ENCODE results near the gene PFKFB2.

PFKFB2 gene

GRCh38 chr1:207022996-207023679 is 29.9 kb upstream of the PFKFB2 start:
- DNase-seq = no peak

GRCh38 chr1:207024202-207025145 is 28.6 kb upstream of the PFKFB2 start:
- no peak for DNase-seq

- no peak for DNase-seq
Observed at GRCh38 chr1:207025146-207025880, 27.8 kb upstream of the PFKFB2 start.

GRCh38 chr1:207026104-207026534 is 27.0 kb upstream of the PFKFB2 start:
- DNase-seq = no peak

GRCh38 chr1:207027206-207027777 is 25.8 kb upstream of the PFKFB2 start:
- DNase-seq = no peak

GRCh38 chr1:207027921-207028320 is 25.2 kb upstream of the PFKFB2 start:
- no peak for DNase-seq

GRCh38 chr1:207028884-207029650 is 24.0 kb upstream of the PFKFB2 start:
- no peak for DNase-seq

GRCh38 chr1:207029701-207030521 is 23.2 kb upstream of the PFKFB2 start:
- no peak for DNase-seq

GRCh38 chr1:207030522-207031009 is 22.5 kb upstream of the PFKFB2 start:
- DNase-seq = no peak

GRCh38 chr1:207031016-207031415 is 22.1 kb upstream of the PFKFB2 start:
- DNase-seq = no peak

GRCh38 chr1:207031632-207032264 is 21.3 kb upstream of the PFKFB2 start:
- DNase-seq = no peak

GRCh38 chr1:207032528-207033017 is 20.5 kb upstream of the PFKFB2 start, which contains the start of gene C1orf116:
C1orf116 (minus strand) TSS chr1:207032756; CDS start chr1:207027598, 5,158 bp downstream.
- DNase-seq = no peak

- no peak for DNase-seq
Observed at GRCh38 chr1:207033302-207033701, 19.8 kb upstream of the PFKFB2 start.

- no peak for DNase-seq
Observed at GRCh38 chr1:207034208-207034607, 18.9 kb upstream of the PFKFB2 start.

- DNase-seq = no peak
Observed at GRCh38 chr1:207034998-207035397, 18.1 kb upstream of the PFKFB2 start.

GRCh38 chr1:207035877-207036551 is 17.1 kb upstream of the PFKFB2 start:
- DNase-seq = no peak

GRCh38 chr1:207036865-207037264 is 16.2 kb upstream of the PFKFB2 start:
- DNase-seq = no peak

- no peak for DNase-seq
Observed at GRCh38 chr1:207039380-207040180, 13.5 kb upstream of the PFKFB2 start.

GRCh38 chr1:207040181-207040533 is 12.9 kb upstream of the PFKFB2 start:
- no peak for DNase-seq
